ENCODE results near the gene HSPA1L.
A peak's percentile ranks its signal among the peaks of the same experiment; 100 is the strongest.
"Not testable (repeated sequence)": the region's sequence is repeated elsewhere in the genome, so short reads cannot be mapped to it uniquely, and the experiment has no call there.

HSPA1L gene

DNA sequence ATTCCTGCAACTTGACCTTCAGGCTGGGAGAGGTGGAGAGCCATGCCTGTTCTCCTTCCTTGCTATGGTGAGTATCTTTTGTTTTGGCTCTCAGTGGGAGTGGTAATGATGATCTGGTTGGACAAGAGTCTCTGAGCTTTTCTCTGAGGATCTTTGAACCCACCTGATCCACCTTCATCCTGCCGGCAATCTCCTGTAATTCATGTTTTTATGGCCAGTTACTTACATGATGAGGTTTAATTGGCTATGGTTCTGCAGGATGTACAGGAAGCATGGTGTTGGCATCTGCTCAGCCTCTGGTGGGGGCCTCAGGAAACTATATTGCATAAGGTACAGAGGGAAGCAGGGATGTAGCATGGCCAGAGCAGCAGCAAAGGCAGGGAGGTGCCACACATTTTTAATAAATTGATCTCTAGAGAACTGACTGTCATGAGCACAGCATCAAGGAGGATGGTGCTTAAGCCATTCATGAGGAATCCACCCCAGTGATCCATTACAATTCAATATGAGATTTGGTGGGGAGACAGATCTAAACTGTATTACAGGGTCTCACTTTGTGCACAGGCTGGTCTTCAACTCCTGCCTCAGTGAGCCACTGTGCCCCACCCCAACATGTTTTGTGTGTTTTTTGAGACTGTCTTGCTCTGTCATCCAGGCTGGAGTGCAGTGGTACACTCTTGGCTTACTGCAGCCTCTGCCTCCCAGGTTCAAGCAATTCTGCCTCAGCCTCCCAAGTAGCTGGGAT is 22.5 kb upstream of the HSPA1L start:
- DNase-seq: no peak

DNA sequence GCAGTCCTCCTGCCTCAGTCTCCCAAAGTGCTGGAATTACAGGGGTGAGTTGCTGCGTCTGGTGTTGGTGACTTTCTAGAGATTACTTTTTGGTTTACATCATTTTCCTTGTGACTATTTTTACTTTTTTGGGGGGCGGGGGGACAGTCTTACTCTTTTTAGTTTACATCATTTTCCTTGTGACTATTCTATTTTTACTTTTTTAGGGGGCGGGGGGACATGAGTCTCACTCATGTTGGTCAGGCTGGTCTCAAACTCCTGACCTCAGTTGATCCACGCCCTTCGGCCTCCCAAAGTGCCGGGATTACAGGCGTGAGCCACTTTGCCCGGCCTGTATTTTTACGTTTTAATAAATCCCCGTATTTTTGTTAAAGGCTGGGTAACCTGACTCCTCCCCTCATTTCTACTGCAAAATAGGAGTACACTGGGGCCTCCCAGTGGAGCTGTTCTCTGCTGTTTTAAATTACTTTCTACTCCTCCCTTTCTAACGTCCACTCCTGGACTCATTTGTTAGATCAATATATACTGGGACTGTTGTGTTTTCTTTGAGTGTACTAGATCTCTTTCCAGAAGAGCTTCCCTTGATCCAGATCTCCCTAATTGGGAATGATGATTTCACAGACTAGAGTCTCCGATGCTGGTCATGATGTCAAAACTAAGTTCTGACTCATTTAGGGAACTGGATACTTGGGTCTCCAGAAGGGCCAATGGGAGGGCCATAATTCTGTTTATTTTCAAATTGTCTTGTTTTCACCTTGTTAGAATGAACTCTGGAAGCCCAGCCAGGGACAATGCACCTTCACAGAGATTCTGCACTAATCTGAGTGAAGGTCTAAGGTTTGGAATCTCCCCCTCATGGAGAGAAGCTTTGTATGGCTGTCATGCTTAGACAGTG is 21.6 kb upstream of the HSPA1L start:
- DNase-seq: no peak

- no peak for DNase-seq
These were observed 21.0 kb upstream of the HSPA1L start for GRCh38 chr6:31836047-31836473.

GRCh38 chr6:31834367-31835250 is 19.5 kb upstream of the HSPA1L start:
- DNase-seq: peak in 55 of 56 donors; percentile 26 to 93 (median 82)

DNA sequence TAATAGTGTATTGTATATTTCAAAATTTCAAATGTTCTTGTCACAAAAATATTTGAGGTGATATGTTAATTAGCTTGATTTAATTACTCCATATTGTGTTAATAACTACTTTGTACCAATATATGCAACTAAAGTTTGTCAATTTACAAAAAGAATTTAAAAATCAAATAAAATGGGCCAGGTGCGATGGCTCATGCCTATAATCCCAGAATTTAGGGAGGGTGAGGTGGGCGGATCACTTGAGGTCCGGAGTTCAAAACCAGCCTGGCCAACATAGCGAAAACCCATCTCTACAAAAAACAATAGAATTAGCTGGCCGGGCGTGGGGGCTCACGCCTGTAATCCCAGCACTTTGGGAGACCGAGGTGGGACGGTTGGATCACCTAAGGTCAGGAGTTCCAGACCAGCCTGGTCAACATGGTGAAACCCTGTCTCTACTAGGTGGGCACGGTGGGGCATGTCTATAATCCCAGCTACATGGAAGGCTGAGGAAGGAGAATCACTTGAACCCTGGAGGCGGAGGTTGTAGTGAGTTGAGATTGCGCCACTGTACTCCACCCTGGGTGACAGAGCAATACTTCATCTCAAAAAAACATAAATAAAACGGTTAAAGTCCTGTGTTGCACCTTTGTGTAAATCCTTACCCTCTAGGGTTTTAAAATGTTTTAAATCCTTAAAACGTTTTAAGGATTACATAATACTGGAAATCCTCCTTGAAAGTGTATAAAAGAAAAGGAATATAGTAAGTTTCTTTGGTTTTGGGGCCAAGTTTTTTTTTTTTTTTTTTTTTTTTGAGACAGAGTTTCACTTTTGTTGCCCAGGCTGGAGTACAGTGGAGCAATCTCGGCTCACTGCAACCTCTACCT is 16.5 kb upstream of the HSPA1L start:
- DNase-seq: peak in 6 of 56 donors; percentile 9 to 54 (median 40)

- DNase-seq: peak in 8 of 56 donors; percentile 13 to 68 (median 46)
These were observed 15.8 kb upstream of the HSPA1L start for GRCh38 chr6:31830886-31831335.

GRCh38 chr6:31829633-31830283 is 14.7 kb upstream of the HSPA1L start:
- peak in 25 of 56 donors; percentile 2 to 82 (median 28) for DNase-seq

- peak; percentile 88 to 100 (median 99) for DNase-seq
These were observed 12.4 kb upstream of the HSPA1L start, which contains the start of gene HSPA1B for GRCh38 chr6:31827286-31828079. TSS of gene HSPA1B (plus strand) at chr6:31827738. CDS start at chr6:31827951, 213 bp downstream.

DNA sequence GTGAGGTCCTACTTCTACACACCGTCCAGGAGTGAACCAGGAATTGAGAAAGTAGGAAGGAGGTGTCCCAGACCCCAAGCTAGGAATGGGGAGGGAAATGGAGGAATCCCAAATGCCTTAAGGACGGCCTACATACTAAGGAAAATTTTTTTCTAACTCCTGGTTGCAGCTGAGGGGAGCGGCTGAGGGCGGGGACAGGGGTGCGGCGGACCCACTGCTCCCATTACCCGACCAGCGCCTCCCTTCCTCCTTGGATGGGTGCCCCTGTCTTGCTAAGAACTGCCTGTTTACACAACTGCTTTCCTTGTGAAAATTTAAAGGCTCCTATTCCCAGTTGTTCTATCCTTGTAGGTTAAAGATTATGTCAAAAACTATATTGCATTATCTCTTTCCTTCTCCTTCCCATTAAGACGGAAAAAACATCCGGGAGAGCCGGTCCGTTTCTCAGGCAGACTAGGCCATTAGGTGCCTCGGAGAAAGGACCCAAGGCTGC is 11.8 kb upstream of the HSPA1L start:
- DNase-seq: peak in 41 of 56 donors; percentile 42 to 84 (median 72)

DNA sequence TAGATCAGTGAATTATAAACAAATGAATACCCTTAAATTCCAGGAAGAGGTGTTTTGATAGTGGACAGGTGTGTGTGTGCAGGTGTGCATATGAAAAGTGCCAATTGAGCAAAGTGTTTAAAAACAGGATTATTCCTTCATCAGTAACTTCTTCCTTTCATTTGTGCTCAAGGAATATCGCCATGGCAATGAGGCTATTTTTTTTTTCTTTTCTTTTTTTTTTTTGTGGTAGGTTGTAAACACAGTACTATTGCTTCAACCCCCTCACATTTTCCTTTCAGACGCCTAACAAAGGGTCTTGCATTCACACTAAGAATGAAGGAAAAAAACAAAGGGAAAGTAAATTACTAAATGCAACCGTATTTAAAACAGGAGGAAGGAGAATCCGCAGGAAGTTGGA is 10.5 kb upstream of the HSPA1L start:
- DNase-seq: no peak

DNA sequence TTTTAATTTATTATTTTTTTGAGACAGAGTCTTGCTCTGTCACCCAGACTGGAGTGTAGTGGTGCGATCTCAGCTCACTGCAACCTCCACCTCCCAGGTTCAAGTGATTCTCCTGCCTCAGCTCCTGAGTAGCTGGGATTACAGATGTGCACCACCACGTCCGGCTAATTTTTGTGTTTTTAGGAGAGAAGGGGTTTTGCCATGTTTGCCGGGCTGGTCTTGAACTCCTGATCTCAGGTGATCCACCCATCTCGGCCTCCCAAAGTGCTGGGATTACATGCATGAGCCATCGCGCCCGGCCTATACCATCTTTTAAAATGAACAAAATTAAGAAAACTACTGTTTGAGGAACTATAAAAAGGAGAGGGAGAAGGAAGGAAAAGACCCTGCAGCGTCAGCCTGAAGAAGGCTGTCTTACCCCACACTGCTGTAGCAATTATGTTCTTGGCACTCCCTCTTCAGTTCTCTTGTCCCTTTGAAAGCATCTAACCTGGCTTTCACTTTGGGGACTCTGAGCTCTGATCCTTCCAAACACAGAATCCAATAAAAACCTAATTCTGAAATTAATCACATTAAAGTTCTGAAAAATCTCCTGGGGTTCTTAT is 8.6 kb upstream of the HSPA1L start:
- DNase-seq: peak in 1 of 56 donors; percentile 4

DNA sequence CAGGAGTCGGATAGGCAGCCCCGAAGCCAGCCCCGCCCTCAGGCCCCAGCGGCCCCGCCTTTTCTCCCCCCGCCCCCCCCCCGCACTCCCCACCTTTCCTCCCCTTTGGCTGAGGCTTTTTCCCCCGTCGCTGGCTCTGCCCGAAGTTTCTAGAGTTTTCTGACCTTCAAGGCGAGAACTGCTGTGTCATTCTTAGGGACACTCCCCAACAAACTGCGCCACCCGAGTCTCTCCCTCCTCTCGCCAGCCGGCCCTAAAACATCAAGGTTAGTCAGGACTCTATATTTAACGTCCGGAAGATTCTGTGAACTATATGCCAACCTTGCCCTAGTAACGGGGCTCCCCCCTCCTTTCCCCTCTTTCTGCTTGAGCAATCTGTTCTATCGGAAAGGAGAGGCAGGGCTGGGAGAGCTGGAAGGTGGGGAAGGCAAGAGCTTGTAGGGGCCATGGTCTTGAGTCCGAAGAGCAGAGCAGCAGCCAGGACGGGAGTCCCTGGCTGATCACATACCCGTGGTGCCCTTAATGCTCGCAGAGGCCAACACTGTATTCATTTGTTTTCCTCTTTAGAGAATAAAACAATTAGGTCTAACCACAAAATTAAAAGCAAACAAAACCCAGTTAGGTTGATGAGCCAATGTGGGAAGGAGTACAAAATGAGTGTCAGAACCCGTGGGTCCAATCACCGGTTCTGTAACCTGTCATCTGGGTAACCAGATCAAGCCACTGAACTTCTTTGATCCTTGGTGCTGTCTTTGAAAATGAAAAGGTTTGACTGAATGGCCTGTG is 7.1 kb upstream of the HSPA1L start:
- DNase-seq: peak in 54 of 56 donors; percentile 14 to 91 (median 72)

DNA sequence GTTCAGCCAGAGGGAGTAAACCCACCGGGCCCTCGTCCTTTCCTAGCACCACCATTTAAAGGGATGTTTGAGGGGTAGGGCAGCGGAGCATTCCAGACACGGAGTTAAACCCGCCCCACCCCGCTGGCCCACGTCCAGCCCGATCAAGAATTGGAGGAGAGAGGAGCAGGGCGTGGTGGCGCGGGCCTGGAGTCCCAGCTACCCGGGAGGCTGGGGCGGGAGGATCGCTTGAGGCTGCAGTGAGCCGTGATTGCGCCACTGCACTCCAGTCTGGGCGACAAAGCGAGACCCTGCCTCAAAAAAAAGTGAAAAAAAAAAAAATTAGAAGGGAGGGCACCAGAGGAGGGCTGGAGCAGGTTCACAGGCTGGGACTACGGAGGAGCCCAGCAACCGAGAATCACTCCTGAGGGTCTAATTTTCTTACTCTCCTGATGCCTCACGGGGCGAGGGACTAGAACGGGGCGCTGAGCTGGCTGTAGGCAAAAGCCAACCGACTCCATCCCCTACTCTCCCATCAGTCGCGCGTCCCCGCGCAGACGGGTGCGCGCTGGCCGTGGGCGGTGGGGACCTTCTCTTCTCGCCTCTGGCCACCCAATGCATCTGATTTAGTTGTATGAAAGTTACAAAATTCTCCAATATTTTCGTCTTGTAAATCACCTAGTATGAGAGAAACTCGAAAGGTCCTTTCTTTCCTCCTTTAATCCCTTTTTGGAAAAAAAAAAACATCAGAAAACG is 6.4 kb upstream of the HSPA1L start:
- DNase-seq: peak in 45 of 56 donors; percentile 5 to 83 (median 63)

- DNase-seq: not testable (repeated sequence)
These were observed 5.3 kb upstream of the HSPA1L start for GRCh38 chr6:31820399-31820798.

GRCh38 chr6:31819871-31820299 is 4.8 kb upstream of the HSPA1L start:
- no peak for DNase-seq

GRCh38 chr6:31817929-31818511 is 2.9 kb upstream of the HSPA1L start:
- DNase-seq: peak in 22 of 56 donors; percentile 9 to 68 (median 38)

All from nucleus accumbens (tissue), 56 donors.